ENCODE results near the gene AK5.

- no peak for TF ChIP-seq CTCF (IDR thresholded peaks at IDR 0.05)
- TF ChIP-seq POLR2A (IDR thresholded peaks at IDR 0.05): no peak
- TF ChIP-seq POLR2AphosphoS5 (IDR thresholded peaks at IDR 0.05; ENCODE audit: insufficient read depth in 1 of 2, low read depth in 1 of 2): no peak
Measured at GRCh38 chr1:77375541-77375940, 93.7 kb downstream of the AK5 start.

All from vagina (tissue), 2 donors.